AG04449 (cell line): ENCODE results near the gene GMDS.

ENCODE experiments used
- CTCF ChIA-PET: fragments of 350-600 bp; formaldehyde crosslinking; extraction: SDS; loops from one replicate; lab custom pipeline; 2021; ENCODE audit warnings: antibody characterized with exemption; lab: Yijun Ruan, JAX
- POLR2A ChIA-PET: fragments of 400-600, 350-600 bp; formaldehyde crosslinking; extraction: SDS; loops from one replicate; lab custom pipeline; 2020; ENCODE audit warnings: antibody characterized with exemption, inconsistent platforms; lab: Yijun Ruan, JAX
- DNase-seq: peaks from one replicate; pipeline ENCODE4 v3.0.0-alpha.2; 2010; ENCODE audit warnings: low read depth, low spot score
- H3K4me3 ChIP-seq: 2 replicates; pipeline ENCODE4 v1.5.1; 2011; ENCODE audit warnings: low read depth, mild to moderate bottlenecking, control low read depth, low read length
- TF ChIP-seq, protein P1 (sequence below): IDR thresholded peaks from one replicate; pipeline ENCODE4 v1.5.1; 2011; ENCODE audit warnings: mild to moderate bottlenecking, moderate library complexity, low read length, control low read depth, inconsistent platforms; ENCODE audit not compliant: insufficient read depth; ENCODE audit errors: missing control alignments

The GMDS gene

DNA sequence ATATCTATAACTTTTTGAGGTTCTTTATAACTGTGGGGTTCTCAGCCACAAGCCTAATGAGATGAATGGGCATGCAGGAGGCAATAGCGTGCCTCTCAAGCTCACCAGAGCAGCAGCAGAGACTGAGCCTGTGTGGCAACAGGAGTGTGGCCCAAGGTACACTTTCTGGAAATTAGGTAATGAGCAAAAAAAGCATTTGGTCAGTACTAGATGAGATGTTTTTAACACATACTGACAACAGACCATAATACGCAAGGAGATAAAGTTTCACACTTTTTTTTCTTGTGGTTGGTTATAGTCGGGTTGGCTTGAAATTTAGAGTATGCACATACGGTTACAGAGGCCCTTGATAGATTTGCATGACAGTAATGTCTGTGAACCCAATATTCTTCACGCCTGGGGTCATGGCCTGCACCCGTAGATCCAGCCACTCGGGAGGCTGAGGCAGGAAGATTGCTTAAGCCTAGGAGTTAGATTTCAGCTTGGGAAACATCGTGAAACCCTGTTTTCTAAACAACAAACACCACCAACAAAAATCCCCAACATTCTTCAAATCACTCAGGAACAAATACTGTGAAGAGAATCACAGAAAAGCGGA, 300.1 kb downstream of the GMDS start:
- ChIA-PET POLR2A (no interaction called here), CTCF (no interaction called here)
- DNase-seq, result no peak
- H3K4me3 ChIP-seq, result no peak overlapping the region
- TF ChIP-seq, protein P1, sequence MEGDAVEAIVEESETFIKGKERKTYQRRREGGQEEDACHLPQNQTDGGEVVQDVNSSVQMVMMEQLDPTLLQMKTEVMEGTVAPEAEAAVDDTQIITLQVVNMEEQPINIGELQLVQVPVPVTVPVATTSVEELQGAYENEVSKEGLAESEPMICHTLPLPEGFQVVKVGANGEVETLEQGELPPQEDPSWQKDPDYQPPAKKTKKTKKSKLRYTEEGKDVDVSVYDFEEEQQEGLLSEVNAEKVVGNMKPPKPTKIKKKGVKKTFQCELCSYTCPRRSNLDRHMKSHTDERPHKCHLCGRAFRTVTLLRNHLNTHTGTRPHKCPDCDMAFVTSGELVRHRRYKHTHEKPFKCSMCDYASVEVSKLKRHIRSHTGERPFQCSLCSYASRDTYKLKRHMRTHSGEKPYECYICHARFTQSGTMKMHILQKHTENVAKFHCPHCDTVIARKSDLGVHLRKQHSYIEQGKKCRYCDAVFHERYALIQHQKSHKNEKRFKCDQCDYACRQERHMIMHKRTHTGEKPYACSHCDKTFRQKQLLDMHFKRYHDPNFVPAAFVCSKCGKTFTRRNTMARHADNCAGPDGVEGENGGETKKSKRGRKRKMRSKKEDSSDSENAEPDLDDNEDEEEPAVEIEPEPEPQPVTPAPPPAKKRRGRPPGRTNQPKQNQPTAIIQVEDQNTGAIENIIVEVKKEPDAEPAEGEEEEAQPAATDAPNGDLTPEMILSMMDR, result no peak

DNA sequence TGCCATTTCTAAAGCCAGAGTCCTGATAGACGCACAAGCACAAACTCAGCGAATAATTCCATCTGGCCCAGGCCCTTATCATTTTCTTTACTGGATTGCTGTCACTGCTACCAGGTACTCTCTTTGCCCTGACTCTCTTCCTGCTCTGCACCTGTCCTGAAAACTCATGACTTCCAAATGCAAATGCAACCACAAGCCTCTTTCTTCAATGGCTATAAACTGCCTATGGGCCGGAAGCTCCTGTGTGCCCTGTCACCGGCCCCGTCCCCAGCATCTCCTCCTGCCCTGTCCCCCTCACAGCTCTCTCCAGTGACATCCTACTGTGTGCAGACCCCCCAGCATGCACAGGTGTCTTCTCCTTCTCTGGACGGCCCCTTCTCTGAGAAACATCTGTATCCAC, 302.6 kb downstream of the GMDS start:
- no peak overlapping the region for H3K4me3 ChIP-seq
- TF ChIP-seq, protein P1, result no peak
- DNase-seq, result no peak
- CTCF ChIA-PET, result no interaction called here
- POLR2A ChIA-PET, result no interaction called here

DNA sequence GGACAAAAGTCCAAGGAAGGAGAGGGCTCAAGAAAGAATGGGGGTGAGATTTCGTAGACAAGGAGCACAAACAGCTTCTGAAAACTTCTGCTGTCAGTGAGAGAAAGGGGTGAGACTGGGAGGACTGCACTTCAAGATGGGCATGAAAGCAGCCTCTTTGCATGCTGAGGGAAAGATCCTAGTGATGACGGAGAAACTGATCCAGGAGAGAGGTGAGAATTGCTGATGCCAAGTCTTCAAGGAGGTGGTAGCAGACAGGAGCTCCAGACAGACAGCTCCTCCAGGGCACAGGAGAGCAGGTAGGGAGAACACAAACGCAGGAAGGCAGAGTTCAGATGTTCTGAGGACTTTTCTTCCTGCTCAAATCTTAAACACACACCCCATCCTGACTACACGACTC, 303.9 kb downstream of the GMDS start:
- TF ChIP-seq, protein P1, result no peak
- CTCF ChIA-PET, result no interaction called here
- DNase-seq, result no peak
- POLR2A ChIA-PET, result no interaction called here
- H3K4me3 ChIP-seq, result no peak overlapping the region

DNA sequence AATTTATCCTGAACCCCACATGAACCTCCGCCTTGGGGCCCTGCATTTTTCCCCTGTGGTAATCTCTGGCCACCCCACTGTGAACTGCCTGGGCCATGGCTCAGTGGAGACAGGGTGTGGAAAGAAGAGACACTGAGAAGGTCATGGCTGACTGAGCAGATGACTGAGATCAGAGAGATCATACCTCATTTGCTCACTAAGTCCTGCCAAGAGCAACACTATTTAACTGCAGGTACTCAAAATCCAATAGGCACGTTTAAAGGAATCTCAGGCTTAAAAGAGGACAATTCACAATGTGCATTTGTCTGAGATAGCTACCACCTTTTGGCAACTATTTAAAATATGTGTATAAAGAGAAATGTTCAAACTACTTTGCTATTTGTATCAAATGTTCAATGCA, 305.0 kb downstream of the GMDS start:
- ChIA-PET POLR2A (no interaction called here), CTCF (no interaction called here)
- DNase-seq, result no peak
- TF ChIP-seq, protein P1, result no peak
- no peak overlapping the region for H3K4me3 ChIP-seq

DNA sequence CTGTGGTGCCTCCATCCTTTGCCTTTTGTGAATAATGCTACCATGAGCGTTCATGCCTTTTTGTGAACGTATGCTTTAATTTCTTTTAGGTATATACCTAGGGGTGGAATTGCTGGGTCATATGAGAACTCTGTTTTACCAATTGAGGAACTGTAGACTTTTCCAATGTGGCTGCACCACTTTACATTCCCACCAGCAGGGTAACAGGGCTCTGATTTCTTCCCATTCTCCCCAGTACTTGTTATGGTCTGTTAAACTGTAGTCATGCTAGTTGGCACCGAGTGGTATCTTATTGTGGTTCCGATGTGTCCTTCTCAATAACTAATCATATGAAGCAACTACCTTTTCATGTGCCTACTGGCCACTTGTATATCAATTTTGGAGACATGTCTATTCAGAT, 312.1 kb downstream of the GMDS start:
- DNase-seq, result no peak
- TF ChIP-seq, protein P1, result no peak
- no peak overlapping the region for H3K4me3 ChIP-seq
- ChIA-PET POLR2A (no interaction called here), CTCF (no interaction called here)

DNA sequence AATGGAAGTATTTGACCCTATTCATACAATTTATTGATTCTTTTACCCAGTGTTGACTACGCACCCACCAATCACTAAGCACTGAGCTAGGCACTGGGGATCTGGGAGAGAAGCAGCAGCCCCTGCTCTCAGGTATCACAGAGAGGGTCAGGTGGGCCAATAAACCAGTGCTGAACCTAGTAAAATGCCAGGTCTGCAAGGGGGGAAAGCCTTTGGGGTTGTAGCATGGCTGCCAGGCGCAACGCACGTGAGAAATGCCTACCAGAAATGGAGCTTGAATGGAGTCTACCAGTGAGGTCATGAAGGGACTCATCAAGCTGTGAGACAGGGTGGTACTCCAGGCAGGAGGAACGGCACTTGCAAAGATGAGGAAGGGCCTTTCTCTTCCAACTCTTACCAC, 313.6 kb downstream of the GMDS start:
- ChIA-PET POLR2A (no interaction called here), CTCF (interaction anchor here (1.0 kb wide), 1 partner anchor 10 kb away, joined by 6 read pairs; no protein-coding TSS in a partner anchor)
- no peak overlapping the region for H3K4me3 ChIP-seq
- TF ChIP-seq, protein P1, result no peak
- no peak for DNase-seq
